GM10847 (cell line): ENCODE results near the gene KCNJ6.

Experiments
- POLR2A ChIP-seq: IDR thresholded peaks from 2 replicates; pipeline ENCODE4 v1.6.1; 2011; ENCODE audit not compliant: insufficient read length; ENCODE audit errors: extremely low read depth

Gene KCNJ6

GRCh38 chr21:37876561-37876960 lies 39.7 kb downstream of the KCNJ6 start:
- TF ChIP-seq POLR2A = no peak

GRCh38 chr21:37874904-37875780 lies 41.1 kb downstream of the KCNJ6 start:
- TF ChIP-seq POLR2A = no peak

- TF ChIP-seq POLR2A = no peak
Observed at GRCh38 chr21:37874481-37874880, 41.8 kb downstream of the KCNJ6 start.

GRCh38 chr21:37873655-37874054 lies 42.6 kb downstream of the KCNJ6 start:
- no peak for TF ChIP-seq POLR2A

- no peak for TF ChIP-seq POLR2A
Observed at GRCh38 chr21:37871121-37871862, 45.0 kb downstream of the KCNJ6 start.

GRCh38 chr21:37870221-37870620 lies 46.0 kb downstream of the KCNJ6 start:
- no peak for TF ChIP-seq POLR2A

GRCh38 chr21:37869661-37870060 lies 46.6 kb downstream of the KCNJ6 start:
- TF ChIP-seq POLR2A = no peak

GRCh38 chr21:37868446-37869295 lies 47.6 kb downstream of the KCNJ6 start:
- no peak for TF ChIP-seq POLR2A

GRCh38 chr21:37866027-37866426 lies 50.2 kb downstream of the KCNJ6 start:
- no peak for TF ChIP-seq POLR2A

- no peak for TF ChIP-seq POLR2A
Observed at GRCh38 chr21:37865156-37865555, 51.1 kb downstream of the KCNJ6 start.

- no peak for TF ChIP-seq POLR2A
Observed at GRCh38 chr21:37863842-37864241, 52.4 kb downstream of the KCNJ6 start.

GRCh38 chr21:37862536-37862935 lies 53.7 kb downstream of the KCNJ6 start:
- TF ChIP-seq POLR2A = no peak

- no peak for TF ChIP-seq POLR2A
Observed at GRCh38 chr21:37861561-37861960, 54.7 kb downstream of the KCNJ6 start.

GRCh38 chr21:37860416-37860815 lies 55.8 kb downstream of the KCNJ6 start:
- TF ChIP-seq POLR2A = no peak
